WERI-Rb-1 (cell line): ENCODE measurements around the gene PARD3B.

ENCODE experiments used
- DNase-seq: peaks from one replicate; pipeline ENCODE4 v3.0.0-alpha.2; 2020
- H3K27ac ChIP-seq: fragments of 250-450 bp; sonication (Bioruptor Pico); 2 replicates; pipeline ENCODE4 v1.5.1; 2020; ENCODE audit warnings: mild to moderate bottlenecking, moderate library complexity
- H3K27me3 ChIP-seq: fragments of 250-450 bp; sonication (Bioruptor Pico); 2 replicates; pipeline ENCODE4 v1.5.1; 2021; ENCODE audit warnings: mild to moderate bottlenecking, low read depth, moderate library complexity; ENCODE audit not compliant: insufficient read depth, severe bottlenecking
- H3K36me3 ChIP-seq: fragments of 250-450 bp; sonication (Bioruptor Pico); 2 replicates; pipeline ENCODE4 v1.5.1; 2020; ENCODE audit warnings: mild to moderate bottlenecking, moderate library complexity
- H3K4me3 ChIP-seq: 2 replicates; pipeline ENCODE4 v1.5.1; 2011; ENCODE audit warnings: low read depth, mild to moderate bottlenecking, control low read depth, low read length
- H3K9me3 ChIP-seq: fragments of 250-450 bp; sonication (Bioruptor Pico); 2 replicates; pipeline ENCODE4 v1.5.1; 2021; ENCODE audit warnings: mild to moderate bottlenecking, moderate library complexity; ENCODE audit not compliant: severe bottlenecking
- TF ChIP-seq, protein P1 (sequence below): IDR thresholded peaks from 2 replicates; pipeline ENCODE4 v1.5.1; 2011; ENCODE audit warnings: low read depth, mild to moderate bottlenecking, control low read depth, inconsistent platforms, low read length

The PARD3B gene

DNA sequence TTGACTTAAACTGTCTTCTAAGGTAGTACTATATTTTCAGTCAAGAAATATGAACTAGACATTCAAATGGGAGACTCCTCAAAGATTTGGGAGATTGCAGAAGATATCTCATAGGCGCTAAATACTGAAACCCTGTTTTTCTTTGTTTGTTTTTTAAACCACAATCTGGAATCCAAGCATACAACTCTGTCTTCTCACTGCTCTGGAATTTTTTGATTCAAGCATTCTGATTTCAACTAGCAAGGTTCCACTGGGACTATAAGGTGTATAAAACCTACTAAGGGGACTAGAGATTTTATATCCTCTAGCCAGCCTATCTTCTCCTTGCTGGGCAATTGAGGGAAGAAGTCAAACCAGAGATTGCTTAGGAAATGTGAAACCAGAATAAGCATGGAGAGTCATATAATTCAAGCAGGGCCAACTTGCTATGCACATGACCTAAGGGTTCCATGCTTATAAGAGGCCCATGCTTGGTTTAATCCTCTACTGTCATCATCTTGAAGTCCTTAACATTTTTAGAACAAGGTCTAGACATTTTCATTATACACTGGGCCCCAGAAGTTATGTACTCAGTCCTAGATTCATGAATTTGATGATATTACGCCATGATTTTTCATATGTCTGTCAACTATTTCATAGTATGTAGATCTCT lies 405.5 kb downstream of the PARD3B start:
- H3K4me3 ChIP-seq, result no peak overlapping the region
- no peaks in the 10 kb centered on the region for H3K36me3 ChIP-seq
- H3K27ac ChIP-seq, result no peak overlapping the region
- TF ChIP-seq, protein P1, sequence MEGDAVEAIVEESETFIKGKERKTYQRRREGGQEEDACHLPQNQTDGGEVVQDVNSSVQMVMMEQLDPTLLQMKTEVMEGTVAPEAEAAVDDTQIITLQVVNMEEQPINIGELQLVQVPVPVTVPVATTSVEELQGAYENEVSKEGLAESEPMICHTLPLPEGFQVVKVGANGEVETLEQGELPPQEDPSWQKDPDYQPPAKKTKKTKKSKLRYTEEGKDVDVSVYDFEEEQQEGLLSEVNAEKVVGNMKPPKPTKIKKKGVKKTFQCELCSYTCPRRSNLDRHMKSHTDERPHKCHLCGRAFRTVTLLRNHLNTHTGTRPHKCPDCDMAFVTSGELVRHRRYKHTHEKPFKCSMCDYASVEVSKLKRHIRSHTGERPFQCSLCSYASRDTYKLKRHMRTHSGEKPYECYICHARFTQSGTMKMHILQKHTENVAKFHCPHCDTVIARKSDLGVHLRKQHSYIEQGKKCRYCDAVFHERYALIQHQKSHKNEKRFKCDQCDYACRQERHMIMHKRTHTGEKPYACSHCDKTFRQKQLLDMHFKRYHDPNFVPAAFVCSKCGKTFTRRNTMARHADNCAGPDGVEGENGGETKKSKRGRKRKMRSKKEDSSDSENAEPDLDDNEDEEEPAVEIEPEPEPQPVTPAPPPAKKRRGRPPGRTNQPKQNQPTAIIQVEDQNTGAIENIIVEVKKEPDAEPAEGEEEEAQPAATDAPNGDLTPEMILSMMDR, result no peak
- H3K27me3 ChIP-seq, result no peaks in the 10 kb centered on the region
- no peaks in the 10 kb centered on the region for H3K9me3 ChIP-seq
- DNase-seq, result no peak

DNA sequence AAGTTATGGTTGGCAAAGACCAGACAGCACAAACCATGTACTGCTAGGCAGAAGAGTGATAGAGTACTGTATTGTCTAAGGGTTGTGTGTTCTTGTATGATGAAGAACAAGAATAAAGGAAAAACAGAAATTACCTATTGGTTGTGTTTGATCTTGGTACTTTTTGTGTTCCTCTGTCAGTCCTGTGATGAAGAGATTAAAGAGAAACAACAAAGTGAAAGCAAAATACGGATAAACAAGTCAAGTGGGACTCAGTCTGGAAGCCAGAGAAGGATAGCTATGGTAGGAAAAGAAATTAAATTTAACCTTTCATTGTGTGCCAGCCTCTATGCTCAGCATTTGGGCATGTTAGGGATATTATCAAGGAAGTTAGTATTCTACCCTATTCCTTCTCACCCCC lies 413.1 kb downstream of the PARD3B start:
- Histone ChIP-seq H3K4me3 (no peak overlapping the region), H3K27me3 (no peaks in the 10 kb centered on the region), H3K9me3 (no peaks in the 10 kb centered on the region), H3K36me3 (no peaks in the 10 kb centered on the region), H3K27ac (no peak overlapping the region)
- TF ChIP-seq, protein P1, result no peak
- DNase-seq, result no peak

DNA sequence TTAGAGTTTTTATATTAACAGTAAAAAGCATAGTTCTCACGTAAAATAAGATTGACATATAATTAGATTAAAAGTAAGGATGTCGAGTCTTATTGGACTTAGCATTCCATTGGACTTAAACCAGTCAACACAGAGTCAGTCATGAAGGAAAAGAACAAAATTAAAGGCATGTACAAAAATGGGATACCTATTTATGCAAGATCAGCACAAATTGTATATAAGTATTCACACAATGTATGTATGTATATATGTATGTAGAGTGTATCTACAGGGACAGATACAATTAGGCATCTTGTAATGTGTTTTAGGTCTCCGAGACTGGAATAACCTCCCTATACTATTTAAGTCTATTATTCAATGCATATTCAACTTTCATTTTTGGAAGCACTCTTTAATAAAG lies 419.1 kb downstream of the PARD3B start:
- TF ChIP-seq, protein P1, result no peak
- Histone ChIP-seq H3K9me3 (no peaks in the 10 kb centered on the region), H3K27me3 (no peaks in the 10 kb centered on the region), H3K36me3 (no peaks in the 10 kb centered on the region), H3K4me3 (no peak overlapping the region), H3K27ac (no peak overlapping the region)
- DNase-seq, result no peak

DNA sequence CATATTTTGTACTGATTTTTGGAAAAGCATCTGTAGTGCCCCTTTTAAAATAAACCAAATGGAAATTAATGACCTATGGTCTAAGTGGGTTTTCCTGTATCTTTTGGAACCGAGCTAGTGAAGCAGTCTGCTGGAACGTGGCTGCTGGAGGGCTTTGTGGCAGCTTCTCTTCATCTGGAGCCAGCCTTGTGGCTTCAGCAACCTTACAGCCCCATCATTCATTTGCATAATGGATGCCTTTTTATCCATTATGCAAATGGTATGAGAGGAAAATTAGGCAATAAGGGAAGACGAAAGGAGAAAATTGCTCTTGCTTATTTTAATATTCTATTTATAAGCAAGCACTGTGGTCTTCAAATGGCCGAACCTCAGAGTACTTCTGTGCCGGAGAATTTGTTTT lies 421.0 kb downstream of the PARD3B start:
- H3K9me3 ChIP-seq, result no peaks in the 10 kb centered on the region
- DNase-seq, result no peak
- no peaks in the 10 kb centered on the region for H3K27me3 ChIP-seq
- TF ChIP-seq, protein P1, result no peak
- no peak overlapping the region for H3K4me3 ChIP-seq
- no peak overlapping the region for H3K27ac ChIP-seq
- H3K36me3 ChIP-seq, result no peaks in the 10 kb centered on the region

DNA sequence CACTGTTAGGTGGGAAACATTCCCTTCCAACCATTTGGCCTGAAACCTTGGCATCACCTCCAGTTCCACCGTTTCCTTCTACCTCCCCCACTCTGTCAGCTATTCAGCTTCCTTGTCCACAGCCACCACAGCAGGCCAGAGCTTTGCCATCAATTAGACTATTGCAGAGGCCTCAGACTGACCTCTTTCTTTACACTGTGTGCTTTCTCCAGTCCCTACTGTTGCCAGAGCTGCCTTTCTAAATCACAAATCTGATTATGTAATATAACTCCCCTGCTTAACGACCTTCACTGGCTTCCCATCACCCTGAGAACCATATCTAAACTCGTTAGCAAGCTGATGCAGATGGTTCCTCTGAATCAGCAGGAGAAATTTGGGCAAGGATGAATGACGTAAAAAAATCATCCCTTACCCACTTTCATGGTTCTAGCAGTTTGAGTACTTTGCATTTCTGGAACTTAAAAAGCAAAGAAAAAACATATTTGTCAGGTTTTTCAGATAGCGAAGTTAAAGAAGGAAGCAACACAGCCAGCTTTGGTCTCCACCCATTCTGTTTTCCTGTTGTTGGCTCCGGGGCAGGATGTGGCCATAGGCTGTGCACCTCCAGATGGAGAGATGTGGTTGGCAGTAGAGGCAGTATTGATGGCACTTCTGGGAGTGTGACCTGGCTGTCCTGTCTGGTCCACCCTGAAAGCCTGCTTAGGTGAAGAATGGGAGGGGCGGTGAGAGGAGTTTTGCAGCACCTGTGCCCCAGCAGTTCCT lies 422.1 kb downstream of the PARD3B start:
- Histone ChIP-seq H3K27me3 (no peaks in the 10 kb centered on the region), H3K36me3 (no peaks in the 10 kb centered on the region)
- peak; percentile 48 for DNase-seq

More for the DNA sequence above, 422.1 kb downstream of the PARD3B start:
- Histone ChIP-seq H3K4me3 (no peak overlapping the region), H3K27ac (no peak overlapping the region), H3K9me3 (no peaks in the 10 kb centered on the region)
- TF ChIP-seq, protein P1, result no peak
